HG03196 (cell line): ENCODE results near the gene KIAA0586.
"Not testable (repeated sequence)": the region's sequence is repeated elsewhere in the genome, so short reads cannot be mapped to it uniquely, and the experiment has no call there.

Experiments used
- ATAC-seq: cut with Tn5 transposase; IDR thresholded peaks from one replicate; pipeline ENCODE4 v1.9.1; 2021; ENCODE audit not compliant: unreplicated experiment

The KIAA0586 gene

DNA sequence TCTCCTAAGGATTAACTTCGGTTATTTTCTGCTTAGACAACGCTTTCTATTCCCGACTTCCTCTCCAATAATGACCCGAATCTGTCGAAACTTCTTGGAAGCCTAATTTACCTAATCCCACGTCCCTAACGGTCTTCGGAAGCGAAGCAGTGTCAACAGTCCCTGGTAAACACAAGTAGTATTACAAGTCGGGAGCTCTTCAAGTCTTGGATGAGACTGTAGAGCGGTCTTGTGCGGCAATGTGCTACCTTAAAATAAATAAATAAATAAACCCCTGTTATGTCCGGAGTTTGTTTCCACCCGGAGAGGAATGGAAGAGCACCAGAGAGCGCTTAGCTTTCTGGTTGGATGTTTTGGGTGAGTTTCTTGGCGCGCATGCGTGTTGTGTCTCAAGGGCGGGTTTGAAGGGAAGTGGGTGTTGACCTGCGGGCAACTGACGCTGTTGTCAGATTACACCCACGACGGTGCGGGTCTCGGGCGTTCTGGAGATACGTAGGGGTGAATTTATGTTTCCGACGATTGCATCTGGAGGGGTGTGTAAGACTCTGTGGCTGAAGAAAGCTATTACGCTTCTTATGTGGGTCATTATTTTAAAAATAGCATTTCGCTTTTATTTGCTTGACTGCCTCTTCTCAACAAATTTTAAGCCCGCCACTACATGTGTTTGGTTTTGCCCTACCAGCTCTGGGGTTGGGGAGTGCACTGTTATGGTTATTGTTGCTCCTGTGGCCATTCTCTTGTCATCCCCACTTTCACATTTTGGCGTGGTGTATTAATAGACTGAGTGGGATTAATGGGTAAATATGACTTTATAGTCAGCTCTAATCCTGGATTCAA lies at the start of gene KIAA0586, which contains the start of gene TIMM9:
TSS of gene KIAA0586 (plus strand) at position 439 of the 837 bp plus-strand sequence. CDS start 546 bp downstream, outside the sequence.
TSS of gene TIMM9 (minus strand) at position 251 of the 837 bp plus-strand sequence. CDS start 15,586 bp downstream, outside the sequence.
- ATAC-seq = peak; percentile 88

DNA sequence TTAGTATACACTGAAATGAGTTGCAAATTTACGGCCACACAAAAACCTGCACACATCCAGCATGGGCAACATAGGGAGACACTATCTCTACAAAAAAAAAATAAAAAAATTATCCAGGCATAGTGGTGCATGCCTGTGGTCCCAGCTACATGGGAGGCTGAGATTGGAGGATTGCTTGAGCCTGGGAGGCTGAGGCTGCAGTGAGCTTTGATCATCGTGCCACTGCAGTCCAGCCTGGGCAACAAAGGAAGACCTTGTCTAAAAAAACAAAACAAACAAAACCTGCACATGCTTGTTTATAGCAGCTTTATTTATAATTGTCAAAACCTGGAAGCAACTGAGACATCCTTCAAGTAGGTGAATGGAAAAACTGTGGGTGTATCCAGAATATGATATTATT lies 36.7 kb upstream of the KIAA0586 start:
- no peak for ATAC-seq

GRCh38 chr14:58395562-58395811 lies 32.0 kb upstream of the KIAA0586 start:
- no peak for ATAC-seq

GRCh38 chr14:58395812-58396788 lies 31.4 kb upstream of the KIAA0586 start, which contains the start of gene TOMM20L:
Gene TOMM20L, plus strand, starts transcription at chr14:58395930. Its CDS starts 28 bp downstream, at chr14:58395958.
- peak; percentile 89 for ATAC-seq

GRCh38 chr14:58397156-58397555 lies 30.4 kb upstream of the KIAA0586 start:
- no peak for ATAC-seq

GRCh38 chr14:58398495-58398894 lies 29.0 kb upstream of the KIAA0586 start:
- ATAC-seq = no peak

DNA sequence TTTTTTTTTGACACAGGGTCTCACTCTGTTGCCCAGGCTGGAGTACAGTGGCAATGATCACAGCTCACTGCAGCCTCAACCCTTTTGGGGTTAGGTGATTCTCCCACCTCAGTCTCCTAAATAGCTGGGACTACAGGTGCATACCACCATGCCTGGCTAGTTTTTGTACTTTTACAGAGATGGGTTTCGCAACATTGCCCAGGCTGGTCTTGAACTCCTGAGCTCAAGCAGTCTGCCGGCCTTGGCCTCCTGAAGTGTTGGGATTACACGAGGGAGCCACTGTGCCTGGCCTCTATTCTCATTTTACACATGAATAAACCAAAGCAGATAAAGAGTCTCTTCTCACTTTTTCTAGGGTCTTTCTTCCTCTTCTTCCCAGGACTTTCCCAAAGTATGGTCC lies 28.6 kb upstream of the KIAA0586 start:
- no peak for ATAC-seq

GRCh38 chr14:58401587-58401986 lies 25.9 kb upstream of the KIAA0586 start:
- ATAC-seq = no peak

- ATAC-seq = no peak
These were observed 18.8 kb upstream of the KIAA0586 start for GRCh38 chr14:58408681-58409215.

GRCh38 chr14:58414845-58415244 lies 12.7 kb upstream of the KIAA0586 start:
- no peak for ATAC-seq

DNA sequence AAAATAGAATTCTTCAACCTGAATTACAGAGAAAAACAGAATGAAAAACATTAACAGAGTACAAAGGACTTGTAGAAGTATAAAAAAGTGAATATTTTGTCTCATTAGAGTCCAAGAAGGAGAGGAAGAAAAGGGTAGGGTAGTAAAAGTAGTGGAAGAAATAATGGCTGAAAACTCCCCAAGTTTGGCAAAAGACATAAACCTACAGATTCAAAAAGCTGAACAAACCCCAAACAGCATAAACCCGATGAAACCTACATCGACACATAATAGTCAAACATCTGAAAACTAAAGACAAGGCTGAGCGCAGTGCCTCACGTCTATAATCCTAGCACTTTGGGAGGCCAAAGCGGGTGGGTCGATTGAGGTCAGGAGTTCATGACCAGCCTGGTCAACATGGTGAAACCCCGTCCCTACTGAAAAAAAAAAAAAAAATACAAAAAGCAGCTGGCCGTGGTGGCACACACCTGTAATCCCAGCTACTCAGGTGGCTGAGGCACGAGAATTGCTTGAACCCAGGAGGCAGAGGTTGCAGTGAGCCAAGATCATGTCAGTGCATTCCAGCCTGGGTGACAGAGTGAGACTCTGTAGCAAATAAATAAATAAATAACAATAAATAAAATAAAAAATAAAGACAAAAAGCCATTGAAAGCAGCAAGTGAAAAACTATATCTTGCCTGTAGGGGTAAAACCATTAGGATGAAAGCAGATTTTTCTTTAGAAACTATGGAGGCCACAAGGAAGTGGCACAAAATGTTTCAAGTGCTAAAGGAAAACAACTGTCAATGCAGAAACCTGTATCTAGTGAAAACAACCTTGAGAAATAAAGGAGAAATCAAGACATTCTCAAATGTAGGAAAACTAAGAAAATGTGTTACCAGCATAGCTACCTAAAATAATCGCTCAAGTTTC lies 11.6 kb upstream of the KIAA0586 start:
- ATAC-seq = no peak

GRCh38 chr14:58416934-58417333 lies 10.6 kb upstream of the KIAA0586 start:
- ATAC-seq = not testable (repeated sequence)

GRCh38 chr14:58426670-58427280 lies 744 bp upstream of the KIAA0586 start:
- peak; percentile 44 for ATAC-seq

DNA sequence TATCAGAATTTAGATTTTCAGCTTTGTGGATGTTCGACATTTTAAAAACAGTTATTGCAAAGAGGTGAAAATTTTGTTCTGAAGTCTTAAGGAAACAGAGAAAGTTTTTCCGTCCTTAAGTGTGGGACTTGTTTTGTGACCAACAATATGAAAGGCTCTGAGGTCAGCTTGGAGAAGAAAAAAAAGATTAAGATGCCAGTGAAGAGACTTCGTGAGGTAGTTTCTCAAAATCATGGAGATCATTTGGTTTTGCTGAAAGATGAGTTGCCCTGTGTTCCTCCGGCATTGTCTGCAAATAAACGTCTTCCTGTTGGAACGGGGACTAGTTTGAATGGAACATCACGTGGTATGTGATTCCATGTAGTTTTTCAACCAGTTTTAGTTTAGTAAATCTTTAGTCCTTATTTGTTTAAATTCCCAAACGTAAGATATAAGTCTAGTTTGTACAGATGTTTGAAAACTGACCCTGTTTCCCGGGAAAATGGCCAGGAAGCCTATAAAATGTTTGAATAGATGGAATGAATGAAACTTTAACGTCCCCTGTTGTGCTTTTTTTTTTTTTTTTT lies 682 bp downstream of the KIAA0586 start:
- no peak for ATAC-seq

GRCh38 chr14:58430156-58430555 lies 2.6 kb downstream of the KIAA0586 start:
- no peak for ATAC-seq

DNA sequence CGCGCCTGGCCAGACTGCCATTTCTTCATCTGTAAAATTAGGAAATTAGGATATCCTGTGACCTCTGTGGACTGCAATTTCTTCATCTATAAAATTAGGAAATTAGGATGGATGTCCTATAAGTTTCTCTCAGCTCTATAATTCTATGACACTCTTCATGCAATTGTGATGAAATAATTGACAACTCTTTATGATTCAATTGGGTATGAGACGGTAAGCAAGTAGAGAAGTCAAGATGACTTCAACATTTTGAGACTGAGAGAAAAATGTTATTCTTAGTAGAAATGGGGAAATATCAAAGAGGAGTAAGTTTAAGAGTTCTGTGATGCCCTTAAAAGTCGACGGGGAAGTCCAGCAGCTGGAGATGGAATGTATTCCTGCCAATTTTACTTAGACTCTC lies 12.0 kb downstream of the KIAA0586 start:
- no peak for ATAC-seq

DNA sequence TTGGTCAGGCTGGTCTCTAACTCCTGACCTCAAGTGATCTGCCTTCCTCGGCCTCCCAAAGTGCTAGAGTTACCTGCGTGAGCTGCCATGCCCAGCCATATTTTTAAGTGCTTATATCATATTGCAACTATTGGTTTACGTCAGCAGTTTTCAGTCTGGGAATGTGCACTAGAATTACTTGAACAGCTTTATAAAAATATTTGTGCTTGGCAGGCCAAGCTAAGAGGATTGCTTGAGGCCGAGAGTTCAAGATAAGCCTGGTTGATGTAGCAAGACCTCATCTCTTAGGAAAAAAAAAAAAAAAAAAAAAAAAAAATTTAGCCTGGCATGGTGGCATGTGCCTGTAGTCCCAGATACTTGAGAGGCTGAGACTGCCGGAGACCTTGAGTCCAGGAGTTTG lies 17.1 kb downstream of the KIAA0586 start:
- no peak for ATAC-seq

DNA sequence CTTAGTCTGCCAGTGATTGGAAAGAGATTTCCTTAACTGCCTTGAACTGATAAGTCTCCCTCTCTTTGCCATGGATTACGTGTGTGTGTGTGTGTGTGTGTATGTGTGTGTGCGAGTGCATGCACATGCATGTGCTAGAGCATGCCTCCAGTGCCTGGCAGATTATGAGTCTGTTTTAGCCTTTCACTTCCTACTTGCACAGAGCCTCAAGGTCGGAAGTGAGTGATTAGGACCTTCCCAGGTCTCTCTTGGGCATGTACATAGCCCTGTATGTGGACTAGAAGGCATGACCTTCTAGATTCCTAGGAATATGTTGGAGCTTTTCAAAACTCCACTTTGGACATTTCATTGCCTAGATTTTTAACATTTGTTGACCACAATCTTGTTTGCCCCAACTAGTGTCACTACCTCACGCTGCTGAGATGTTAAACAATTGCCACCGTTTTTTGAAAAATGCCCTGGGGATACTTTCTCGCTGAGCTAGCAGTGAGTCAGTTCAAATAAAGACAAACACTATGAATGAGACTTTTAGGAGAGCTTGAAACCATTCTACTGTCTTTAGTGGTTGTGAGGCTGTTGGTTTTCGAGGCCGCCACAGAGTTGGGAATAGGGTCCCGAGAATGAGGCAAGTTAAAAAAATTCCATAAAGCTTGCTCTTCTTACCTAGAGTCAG lies 28.2 kb downstream of the KIAA0586 start:
- ATAC-seq = no peak

- no peak for ATAC-seq
These were observed 33.3 kb downstream of the KIAA0586 start for GRCh38 chr14:58460772-58461171.
